WERI-Rb-1 (cell line): Measurements from ENCODE around the gene BOC.
"Not testable (repeated sequence)": the region's sequence is repeated elsewhere in the genome, so short reads cannot be mapped to it uniquely, and the experiment has no call there.

Experiments
- DNase-seq: peaks from one replicate; pipeline ENCODE4 v3.0.0-alpha.2; 2020
- H3K27ac ChIP-seq: fragments of 250-450 bp; sonication (Bioruptor Pico); 2 replicates; pipeline ENCODE4 v1.5.1; 2020; ENCODE audit warnings: mild to moderate bottlenecking, moderate library complexity
- H3K27me3 ChIP-seq: fragments of 250-450 bp; sonication (Bioruptor Pico); 2 replicates; pipeline ENCODE4 v1.5.1; 2021; ENCODE audit warnings: mild to moderate bottlenecking, low read depth, moderate library complexity; ENCODE audit not compliant: insufficient read depth, severe bottlenecking
- H3K36me3 ChIP-seq: fragments of 250-450 bp; sonication (Bioruptor Pico); 2 replicates; pipeline ENCODE4 v1.5.1; 2020; ENCODE audit warnings: mild to moderate bottlenecking, moderate library complexity
- H3K4me3 ChIP-seq: 2 replicates; pipeline ENCODE4 v1.5.1; 2011; ENCODE audit warnings: low read depth, mild to moderate bottlenecking, control low read depth, low read length
- H3K9me3 ChIP-seq: fragments of 250-450 bp; sonication (Bioruptor Pico); 2 replicates; pipeline ENCODE4 v1.5.1; 2021; ENCODE audit warnings: mild to moderate bottlenecking, moderate library complexity; ENCODE audit not compliant: severe bottlenecking
- CTCF ChIP-seq: IDR thresholded peaks from 2 replicates; pipeline ENCODE4 v1.5.1; 2011; ENCODE audit warnings: low read depth, mild to moderate bottlenecking, control low read depth, inconsistent platforms, low read length

Gene BOC

GRCh38 chr3:113166719-113167492, 44.5 kb upstream of the BOC start:
- peak overlapping the region; percentile 2 for H3K27ac ChIP-seq
- DNase-seq, result peak; percentile 48
- no peaks in the 10 kb centered on the region for H3K9me3 ChIP-seq
- H3K36me3 ChIP-seq, result no peaks in the 10 kb centered on the region
- no peak for TF ChIP-seq CTCF
- no peak overlapping the region for H3K4me3 ChIP-seq
- H3K27me3 ChIP-seq, result no peaks in the 10 kb centered on the region

GRCh38 chr3:113167825-113168801, 43.2 kb upstream of the BOC start:
- no peaks in the 10 kb centered on the region for H3K27me3 ChIP-seq
- H3K27ac ChIP-seq, result no peak overlapping the region
- DNase-seq, result no peak
- H3K36me3 ChIP-seq, result no peaks in the 10 kb centered on the region
- no peak overlapping the region for H3K4me3 ChIP-seq
- TF ChIP-seq CTCF, result no peak
- H3K9me3 ChIP-seq, result no peaks in the 10 kb centered on the region

- Histone ChIP-seq H3K36me3 (no peaks in the 10 kb centered on the region), H3K27me3 (no peaks in the 10 kb centered on the region), H3K27ac (no peak overlapping the region), H3K9me3 (no peaks in the 10 kb centered on the region), H3K4me3 (no peak overlapping the region)
- DNase-seq, result no peak
- TF ChIP-seq CTCF, result no peak
Observed at GRCh38 chr3:113169891-113170452, 41.4 kb upstream of the BOC start.

- no peak for TF ChIP-seq CTCF
- no peak overlapping the region for H3K4me3 ChIP-seq
- H3K27ac ChIP-seq, result no peak overlapping the region
- H3K27me3 ChIP-seq, result no peaks in the 10 kb centered on the region
- no peaks in the 10 kb centered on the region for H3K9me3 ChIP-seq
- no peaks in the 10 kb centered on the region for H3K36me3 ChIP-seq
- DNase-seq, result no peak
Observed at GRCh38 chr3:113170771-113171170, 40.6 kb upstream of the BOC start.

GRCh38 chr3:113171675-113172300, 39.6 kb upstream of the BOC start:
- not testable (repeated sequence) for H3K27me3 ChIP-seq, H3K4me3 ChIP-seq, H3K27ac ChIP-seq, DNase-seq, H3K36me3 ChIP-seq, H3K9me3 ChIP-seq
